Vagina (tissue), 2 donors: ENCODE results near the gene S100A7A.

ENCODE experiments used
- POLR2A ChIP-seq, 2 donors: fragments of 450-650 bp; IDR thresholded peaks; one replicate each; pipeline ENCODE4 v1.6.1; 2017; ENCODE audit warnings: antibody characterized with exemption in 2 of 2, mild to moderate bottlenecking in 2 of 2, moderate library complexity in 2 of 2
- POLR2AphosphoS5 ChIP-seq, 2 donors: sonication (generic); formaldehyde crosslinking; IDR thresholded peaks; one replicate each; pipeline ENCODE4 v1.9.0; 2017; ENCODE audit warnings: antibody characterized with exemption in 2 of 2, mild to moderate bottlenecking in 2 of 2, low read depth in 1 of 2; ENCODE audit not compliant: insufficient read depth in 1 of 2
- TF ChIP-seq, protein P1 (sequence below), 3 experiments: fragments of 450-650 bp in 2 of 3; fragments of 200-600 bp in 1 of 3; sonication (generic) in 1 of 3; IDR thresholded peaks; one replicate each; pipeline ENCODE4 v1.5.1; 2017 to 2019; ENCODE audit warnings: antibody characterized with exemption in 3 of 3, mild to moderate bottlenecking in 2 of 3, moderate library complexity in 2 of 3

- TF ChIP-seq POLR2A (IDR thresholded peaks at IDR 0.05) (no peak), POLR2AphosphoS5 (IDR thresholded peaks at IDR 0.05; ENCODE audit: insufficient read depth in 1 of 2, low read depth in 1 of 2) (no peak)
- TF ChIP-seq, protein P1, sequence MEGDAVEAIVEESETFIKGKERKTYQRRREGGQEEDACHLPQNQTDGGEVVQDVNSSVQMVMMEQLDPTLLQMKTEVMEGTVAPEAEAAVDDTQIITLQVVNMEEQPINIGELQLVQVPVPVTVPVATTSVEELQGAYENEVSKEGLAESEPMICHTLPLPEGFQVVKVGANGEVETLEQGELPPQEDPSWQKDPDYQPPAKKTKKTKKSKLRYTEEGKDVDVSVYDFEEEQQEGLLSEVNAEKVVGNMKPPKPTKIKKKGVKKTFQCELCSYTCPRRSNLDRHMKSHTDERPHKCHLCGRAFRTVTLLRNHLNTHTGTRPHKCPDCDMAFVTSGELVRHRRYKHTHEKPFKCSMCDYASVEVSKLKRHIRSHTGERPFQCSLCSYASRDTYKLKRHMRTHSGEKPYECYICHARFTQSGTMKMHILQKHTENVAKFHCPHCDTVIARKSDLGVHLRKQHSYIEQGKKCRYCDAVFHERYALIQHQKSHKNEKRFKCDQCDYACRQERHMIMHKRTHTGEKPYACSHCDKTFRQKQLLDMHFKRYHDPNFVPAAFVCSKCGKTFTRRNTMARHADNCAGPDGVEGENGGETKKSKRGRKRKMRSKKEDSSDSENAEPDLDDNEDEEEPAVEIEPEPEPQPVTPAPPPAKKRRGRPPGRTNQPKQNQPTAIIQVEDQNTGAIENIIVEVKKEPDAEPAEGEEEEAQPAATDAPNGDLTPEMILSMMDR (IDR thresholded peaks at IDR 0.05), result no peak
Observed at GRCh38 chr1:153372571-153372970, 43.7 kb upstream of the S100A7A start.
